KG1 (cell line): ENCODE measurements around the gene KRT5.
"Not testable (repeated sequence)": the region's sequence is repeated elsewhere in the genome, so short reads cannot be mapped to it uniquely, and the experiment has no call there.

Source experiments
- DNase-seq: peaks from one replicate; lab custom pipeline; 2025; lab: John Stamatoyannopoulos, UW

KRT5 gene

GRCh38 chr12:52494100-52494499 lies 26.1 kb downstream of the KRT5 start:
- DNase-seq: no peak

- no peak for DNase-seq
Measured at GRCh38 chr12:52493172-52493571, 27.0 kb downstream of the KRT5 start, which contains the start of gene KRT6A. KRT6A (minus strand) TSS chr12:52493257; CDS start chr12:52493188, 69 bp downstream.

GRCh38 chr12:52492405-52492804 lies 27.8 kb downstream of the KRT5 start:
- not testable (repeated sequence) for DNase-seq

- DNase-seq: not testable (repeated sequence)
Measured at GRCh38 chr12:52491495-52491894, 28.7 kb downstream of the KRT5 start.

GRCh38 chr12:52488736-52489135 lies 31.5 kb downstream of the KRT5 start:
- no peak for DNase-seq

- not testable (repeated sequence) for DNase-seq
Measured at GRCh38 chr12:52487744-52488443, 32.3 kb downstream of the KRT5 start.

GRCh38 chr12:52487211-52487610 lies 33.0 kb downstream of the KRT5 start:
- no peak for DNase-seq

GRCh38 chr12:52486166-52487105 lies 33.8 kb downstream of the KRT5 start:
- no peak for DNase-seq

- DNase-seq: no peak
Measured at GRCh38 chr12:52480073-52480472, 40.1 kb downstream of the KRT5 start.

GRCh38 chr12:52477651-52478050 lies 42.5 kb downstream of the KRT5 start:
- DNase-seq: no peak

- no peak for DNase-seq
Measured at GRCh38 chr12:52474212-52474611, 46.0 kb downstream of the KRT5 start.

GRCh38 chr12:52473768-52474167 lies 46.4 kb downstream of the KRT5 start, which contains the start of gene KRT6C:
KRT6C (minus strand) TSS chr12:52473805; CDS start chr12:52473737, 68 bp downstream.
- no peak for DNase-seq

GRCh38 chr12:52469853-52470252 lies 50.3 kb downstream of the KRT5 start:
- DNase-seq: no peak

- no peak for DNase-seq
Measured at GRCh38 chr12:52464897-52465296, 55.3 kb downstream of the KRT5 start.
